Suprapubic skin (tissue), 4 donors: ENCODE measurements around the gene PARD3B. TPM values are rescaled to one million over a fixed set of nuclear protein-coding genes. Genes with fewer than 3 reads are reported as not detected.

ENCODE experiments used
- DNase-seq, 2 donors: peaks; one replicate each; pipeline ENCODE4 v3.0.0-alpha.2; 2019; ENCODE audit warnings: low spot score in 2 of 2
- H3K27ac ChIP-seq: fragments of 200-600 bp; sonication (generic); one replicate; pipeline ENCODE4 v1.5.1; 2019
- H3K27me3 ChIP-seq: fragments of 200-600 bp; sonication (generic); one replicate; pipeline ENCODE4 v1.5.1; 2019
- H3K36me3 ChIP-seq: fragments of 200-600 bp; sonication (generic); one replicate; pipeline ENCODE4 v1.5.1; 2019
- H3K4me1 ChIP-seq: fragments of 200-600 bp; sonication (generic); one replicate; pipeline ENCODE4 v1.5.1; 2019
- H3K4me3 ChIP-seq: fragments of 200-600 bp; sonication (generic); one replicate; pipeline ENCODE4 v1.5.1; 2019; ENCODE audit warnings: mild to moderate bottlenecking
- H3K9me3 ChIP-seq: fragments of 200-600 bp; sonication (generic); one replicate; pipeline ENCODE4 v1.5.1; 2019
- CTCF ChIP-seq, 2 donors: fragments of 200-600 bp in 1 of 2; fragments of 450-650 bp in 1 of 2; sonication (generic) in 1 of 2; IDR thresholded peaks; one replicate each; pipeline ENCODE4 v1.5.1; 2016 to 2019; ENCODE audit warnings: antibody characterized with exemption in 2 of 2, mild to moderate bottlenecking in 1 of 2, moderate library complexity in 1 of 2
- EP300 ChIP-seq: sonication (generic); formaldehyde crosslinking; IDR thresholded peaks from one replicate; pipeline ENCODE4 v1.6.1; 2017; ENCODE audit warnings: antibody characterized with exemption
- POLR2A ChIP-seq, 2 donors: fragments of 450-650 bp; IDR thresholded peaks; one replicate each; pipeline ENCODE4 v1.6.1; 2017; ENCODE audit warnings: antibody characterized with exemption in 2 of 2, mild to moderate bottlenecking in 2 of 2, moderate library complexity in 2 of 2
- POLR2AphosphoS5 ChIP-seq, 3 donors: sonication (generic); formaldehyde crosslinking; IDR thresholded peaks; one replicate each; pipeline ENCODE4 v1.6.1; 2017; ENCODE audit warnings: antibody characterized with exemption in 3 of 3
- WGBS: methylation state at CpG from one replicate; pipeline ENCODE4 v1.1.5; 2018; 5-methylcytosine and 5-hydroxymethylcytosine counted together
- total RNA-seq, 4 donors: library from RNA; depleted of rRNA; stranded (reverse); fragments of >200 nt; gene quantifications; one replicate each; pipeline ENCODE4 v1.1.0, GENCODE V29; 2016

PARD3B gene
- total RNA-seq, 4 donors from 2014 or later, result 12.5 to 18.9 (median 15.5) TPM

GRCh38 chr2:204842661-204843485, 297.6 kb downstream of the PARD3B start:
- no peak for DNase-seq
- H3K9me3 ChIP-seq, result no peaks in the 10 kb centered on the region
- H3K36me3 ChIP-seq, result no peaks in the 10 kb centered on the region
- no peak overlapping the region for H3K4me3 ChIP-seq
- peak overlapping the region; percentile 57 for H3K27ac ChIP-seq
- TF ChIP-seq POLR2AphosphoS5 (IDR thresholded peaks at IDR 0.05), result no peak
- TF ChIP-seq EP300, result no peak
- TF ChIP-seq POLR2A (IDR thresholded peaks at IDR 0.05), result no peak
- no peak for TF ChIP-seq CTCF (IDR thresholded peaks at IDR 0.05)
- peaks cover 15% of the 10 kb centered on the region for H3K4me1 ChIP-seq
- no peaks in the 10 kb centered on the region for H3K27me3 ChIP-seq
- 38% methylated on average over 8 of the region's 9 CpGs for whole genome bisulfite sequencing

- WGBS, result 77% methylated on average over 4 of the region's 4 CpGs
- Histone ChIP-seq H3K4me3 (no peak overlapping the region), H3K36me3 (no peaks in the 10 kb centered on the region), H3K4me1 (peaks cover 32% of the 10 kb centered on the region), H3K9me3 (no peaks in the 10 kb centered on the region), H3K27me3 (no peaks in the 10 kb centered on the region), H3K27ac (no peak overlapping the region)
- no peak for DNase-seq
- TF ChIP-seq CTCF (IDR thresholded peaks at IDR 0.05), result no peak
- TF ChIP-seq POLR2A (IDR thresholded peaks at IDR 0.05), result no peak
- no peak for TF ChIP-seq EP300
- TF ChIP-seq POLR2AphosphoS5 (IDR thresholded peaks at IDR 0.05), result no peak
Measured at GRCh38 chr2:204846471-204846870, 301.2 kb downstream of the PARD3B start.

- Histone ChIP-seq H3K9me3 (no peaks in the 10 kb centered on the region), H3K4me1 (peaks cover 18% of the 10 kb centered on the region), H3K27me3 (no peaks in the 10 kb centered on the region), H3K27ac (peak overlapping the region; percentile 5), H3K36me3 (no peaks in the 10 kb centered on the region), H3K4me3 (no peak overlapping the region)
- 51% methylated on average over 3 of the region's 3 CpGs for WGBS
- TF ChIP-seq EP300 (no peak), CTCF (IDR thresholded peaks at IDR 0.05) (no peak)
- no peak for DNase-seq
Measured at GRCh38 chr2:204849892-204850291, 304.6 kb downstream of the PARD3B start.

GRCh38 chr2:204850581-204850980, 305.3 kb downstream of the PARD3B start:
- Histone ChIP-seq H3K4me1 (peaks cover 18% of the 10 kb centered on the region), H3K27me3 (no peaks in the 10 kb centered on the region), H3K9me3 (no peaks in the 10 kb centered on the region), H3K27ac (no peak overlapping the region), H3K36me3 (no peaks in the 10 kb centered on the region), H3K4me3 (no peak overlapping the region)
- DNase-seq, result no peak
- no peak for TF ChIP-seq EP300
- no peak for TF ChIP-seq POLR2A (IDR thresholded peaks at IDR 0.05)
- no peak for TF ChIP-seq CTCF (IDR thresholded peaks at IDR 0.05)
- TF ChIP-seq POLR2AphosphoS5 (IDR thresholded peaks at IDR 0.05), result no peak
- 69% methylated on average over 4 of the region's 4 CpGs for WGBS

GRCh38 chr2:204853905-204854304, 308.6 kb downstream of the PARD3B start:
- no peaks in the 10 kb centered on the region for H3K9me3 ChIP-seq
- no peak for TF ChIP-seq POLR2A (IDR thresholded peaks at IDR 0.05)
- whole genome bisulfite sequencing, result 93% methylated on average over 1 of the region's 1 CpG
- peaks cover 18% of the 10 kb centered on the region for H3K4me1 ChIP-seq
- H3K27ac ChIP-seq, result no peak overlapping the region
- DNase-seq, result no peak
- no peaks in the 10 kb centered on the region for H3K27me3 ChIP-seq
- no peaks in the 10 kb centered on the region for H3K36me3 ChIP-seq
- no peak overlapping the region for H3K4me3 ChIP-seq

GRCh38 chr2:204860274-204860673, 315.0 kb downstream of the PARD3B start:
- 38% methylated on average over 6 of the region's 6 CpGs for WGBS
- H3K27me3 ChIP-seq, result no peaks in the 10 kb centered on the region
- no peaks in the 10 kb centered on the region for H3K36me3 ChIP-seq
- DNase-seq, result no peak
- no peak for TF ChIP-seq CTCF (IDR thresholded peaks at IDR 0.05)
- no peak for TF ChIP-seq POLR2AphosphoS5 (IDR thresholded peaks at IDR 0.05)
- TF ChIP-seq EP300, result no peak
- TF ChIP-seq POLR2A (IDR thresholded peaks at IDR 0.05), result no peak
- H3K4me1 ChIP-seq, result no peaks in the 10 kb centered on the region
- H3K9me3 ChIP-seq, result no peaks in the 10 kb centered on the region
- H3K4me3 ChIP-seq, result no peak overlapping the region
- H3K27ac ChIP-seq, result no peak overlapping the region
